ENCODE results near the gene SYT3. TPM values are rescaled to one million over a fixed set of nuclear protein-coding genes. Genes with fewer than 3 reads are reported as not detected.

The SYT3 gene
- total and polyA plus RNA-seq, 7 donors = 0.07 to 0.26 (median 0.12) TPM; not detected in 4

DNA sequence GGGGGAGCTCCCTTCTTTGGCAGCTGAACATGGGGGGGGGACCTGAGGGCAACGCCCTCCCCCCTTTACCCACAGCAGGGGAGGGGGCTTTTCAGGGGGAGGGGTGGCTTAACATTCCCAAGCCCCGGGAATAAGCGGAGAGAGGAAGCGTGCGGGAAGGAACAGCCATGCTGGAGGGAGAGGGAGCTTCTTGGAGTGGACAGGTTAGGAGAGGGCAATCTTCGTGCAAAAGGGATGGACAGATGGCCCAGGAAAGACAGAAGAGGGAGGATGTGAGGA lies 20.3 kb upstream of the SYT3 start:
- TF ChIP-seq, protein P1, sequence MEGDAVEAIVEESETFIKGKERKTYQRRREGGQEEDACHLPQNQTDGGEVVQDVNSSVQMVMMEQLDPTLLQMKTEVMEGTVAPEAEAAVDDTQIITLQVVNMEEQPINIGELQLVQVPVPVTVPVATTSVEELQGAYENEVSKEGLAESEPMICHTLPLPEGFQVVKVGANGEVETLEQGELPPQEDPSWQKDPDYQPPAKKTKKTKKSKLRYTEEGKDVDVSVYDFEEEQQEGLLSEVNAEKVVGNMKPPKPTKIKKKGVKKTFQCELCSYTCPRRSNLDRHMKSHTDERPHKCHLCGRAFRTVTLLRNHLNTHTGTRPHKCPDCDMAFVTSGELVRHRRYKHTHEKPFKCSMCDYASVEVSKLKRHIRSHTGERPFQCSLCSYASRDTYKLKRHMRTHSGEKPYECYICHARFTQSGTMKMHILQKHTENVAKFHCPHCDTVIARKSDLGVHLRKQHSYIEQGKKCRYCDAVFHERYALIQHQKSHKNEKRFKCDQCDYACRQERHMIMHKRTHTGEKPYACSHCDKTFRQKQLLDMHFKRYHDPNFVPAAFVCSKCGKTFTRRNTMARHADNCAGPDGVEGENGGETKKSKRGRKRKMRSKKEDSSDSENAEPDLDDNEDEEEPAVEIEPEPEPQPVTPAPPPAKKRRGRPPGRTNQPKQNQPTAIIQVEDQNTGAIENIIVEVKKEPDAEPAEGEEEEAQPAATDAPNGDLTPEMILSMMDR (IDR thresholded peaks at IDR 0.05) = no peak
- Histone ChIP-seq H3K36me3 (ENCODE audit: insufficient read depth in 1 of 2, low read depth in 1 of 2) (no peaks in the 10 kb centered on the region), H3K27ac (no peak overlapping the region), H3K27me3 (ENCODE audit: insufficient read depth in 3 of 3, low read length in 2 of 3) (peaks cover 0 to 61% (median 21%) of the 10 kb centered on the region in 3 donors), H3K4me3 (no peak overlapping the region), H3K9me3 (no peaks in the 10 kb centered on the region), H3K4me1 (no peaks in the 10 kb centered on the region)
- DNase-seq (no peak), ATAC-seq (no peak)
- WGBS, 3 donors = 7 to 17% (median 16%) methylated on average over 5 to 6 of the region's 6 CpGs
- intact Hi-C loops (cut with DNase I) = no loop called here

DNA sequence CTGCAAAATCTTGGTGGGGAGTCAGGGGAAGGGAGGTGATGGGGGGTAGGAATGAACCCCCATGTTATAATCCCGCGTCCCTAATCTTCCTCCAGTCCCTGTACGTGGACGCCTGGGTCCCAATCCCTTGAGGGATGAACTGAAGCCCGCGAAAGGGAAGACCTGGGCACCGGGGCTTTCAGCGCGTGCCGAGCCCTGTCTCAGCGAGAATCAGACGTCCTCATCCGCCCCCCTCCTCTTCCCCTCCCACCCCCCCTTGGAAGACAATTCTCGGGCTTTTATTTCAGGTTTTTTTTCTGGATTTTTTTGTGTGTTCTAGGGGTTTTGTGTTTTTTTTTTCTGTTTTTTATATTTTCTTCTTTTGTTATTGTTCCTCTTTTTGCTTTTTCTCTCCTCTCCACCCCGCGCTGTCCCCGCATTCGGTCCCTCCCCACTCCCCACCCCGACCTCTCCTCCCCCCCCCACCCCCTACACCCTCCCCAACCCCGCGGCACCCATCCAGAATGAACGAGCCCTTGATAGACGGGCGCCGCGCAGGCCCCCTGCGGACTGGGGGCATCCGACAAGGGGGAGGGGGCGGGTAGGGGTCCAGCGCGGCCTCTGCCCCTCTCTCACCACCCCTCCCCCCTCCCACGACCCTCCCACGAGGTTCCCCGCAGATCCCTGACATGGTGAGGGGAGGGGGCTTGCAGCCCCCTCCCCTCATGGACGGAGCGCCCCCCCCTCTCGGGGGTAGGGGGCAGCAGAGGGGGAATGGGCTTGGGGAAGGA lies 19.8 kb upstream of the SYT3 start:
- intact Hi-C loops (cut with DNase I) = no loop called here
- peaks cover 0 to 61% (median 21%) of the 10 kb centered on the region in 3 donors for H3K27me3 ChIP-seq (ENCODE audit: insufficient read depth in 3 of 3, low read length in 2 of 3)
- H3K9me3 ChIP-seq = no peaks in the 10 kb centered on the region
- TF ChIP-seq, protein P1 (IDR thresholded peaks at IDR 0.05) = no peak
- DNase-seq (no peak), ATAC-seq (no peak)
- no peaks in the 10 kb centered on the region for H3K4me1 ChIP-seq
- no peak overlapping the region for H3K27ac ChIP-seq
- no peak overlapping the region for H3K4me3 ChIP-seq
- no peaks in the 10 kb centered on the region for H3K36me3 ChIP-seq (ENCODE audit: insufficient read depth in 1 of 2, low read depth in 1 of 2)
- 0 to 2% (median 1%) methylated on average over 19 to 37 of the region's 37 CpGs for WGBS, 3 donors

DNA sequence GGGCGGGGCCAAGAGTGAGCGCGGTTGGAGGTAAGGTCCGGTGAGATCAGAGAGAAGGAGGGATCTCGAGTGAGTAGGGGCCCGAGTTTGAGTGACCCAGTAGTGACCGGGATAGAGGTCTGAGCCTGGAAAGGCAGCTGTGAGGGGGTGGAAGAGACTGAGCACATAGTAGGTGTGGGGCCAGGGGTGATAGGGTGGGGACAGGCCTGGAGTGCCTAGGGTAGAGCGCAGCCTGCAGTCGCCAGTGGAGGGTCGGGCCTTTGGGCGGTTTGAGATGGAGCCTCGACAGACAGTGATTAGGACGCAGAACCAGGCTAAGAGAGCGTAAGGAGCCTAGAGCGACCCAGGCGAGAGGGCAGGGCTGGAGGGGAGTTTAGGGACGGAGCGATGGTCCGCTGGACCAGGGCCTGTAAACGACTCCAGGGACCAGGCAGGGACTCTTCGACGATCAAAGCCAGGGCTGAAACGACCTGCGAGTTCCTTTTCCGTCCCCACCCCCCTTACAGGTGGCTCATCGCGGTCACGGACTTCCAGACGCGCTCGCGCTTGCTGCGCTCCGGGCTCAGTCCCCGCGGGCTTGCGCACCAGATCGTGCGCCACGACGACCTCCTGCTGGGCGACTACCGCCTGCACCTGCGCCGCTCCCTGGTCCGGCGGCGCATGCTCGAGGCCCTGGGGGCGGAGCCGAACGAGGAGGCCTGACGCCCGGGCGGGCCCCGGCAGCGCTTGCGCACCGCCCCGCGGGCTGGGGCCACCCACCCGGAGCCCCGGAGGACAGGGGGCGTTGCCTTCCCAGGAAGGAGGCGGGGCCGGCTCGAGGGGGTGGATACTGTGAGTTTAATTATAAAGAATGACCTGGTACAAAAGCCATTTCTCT lies 19.0 kb upstream of the SYT3 start:
- Histone ChIP-seq H3K27ac (no peak overlapping the region), H3K4me3 (peak overlapping the region; percentile 28), H3K4me1 (no peaks in the 10 kb centered on the region), H3K36me3 (ENCODE audit: insufficient read depth in 1 of 2, low read depth in 1 of 2) (no peaks in the 10 kb centered on the region), H3K27me3 (ENCODE audit: insufficient read depth in 3 of 3, low read length in 2 of 3) (peaks cover 0 to 61% (median 21%) of the 10 kb centered on the region in 3 donors), H3K9me3 (no peaks in the 10 kb centered on the region)
- TF ChIP-seq, protein P1 (IDR thresholded peaks at IDR 0.05) = no peak
- 1 to 2% (median 1%) methylated on average over 58 to 67 of the region's 67 CpGs for WGBS, 3 donors
- ATAC-seq (peak in 3 of 4 donors; percentile 34 to 64 (median 43)), DNase-seq (peak; percentile 49 to 60)
- intact Hi-C loops (cut with DNase I) = no loop called here

DNA sequence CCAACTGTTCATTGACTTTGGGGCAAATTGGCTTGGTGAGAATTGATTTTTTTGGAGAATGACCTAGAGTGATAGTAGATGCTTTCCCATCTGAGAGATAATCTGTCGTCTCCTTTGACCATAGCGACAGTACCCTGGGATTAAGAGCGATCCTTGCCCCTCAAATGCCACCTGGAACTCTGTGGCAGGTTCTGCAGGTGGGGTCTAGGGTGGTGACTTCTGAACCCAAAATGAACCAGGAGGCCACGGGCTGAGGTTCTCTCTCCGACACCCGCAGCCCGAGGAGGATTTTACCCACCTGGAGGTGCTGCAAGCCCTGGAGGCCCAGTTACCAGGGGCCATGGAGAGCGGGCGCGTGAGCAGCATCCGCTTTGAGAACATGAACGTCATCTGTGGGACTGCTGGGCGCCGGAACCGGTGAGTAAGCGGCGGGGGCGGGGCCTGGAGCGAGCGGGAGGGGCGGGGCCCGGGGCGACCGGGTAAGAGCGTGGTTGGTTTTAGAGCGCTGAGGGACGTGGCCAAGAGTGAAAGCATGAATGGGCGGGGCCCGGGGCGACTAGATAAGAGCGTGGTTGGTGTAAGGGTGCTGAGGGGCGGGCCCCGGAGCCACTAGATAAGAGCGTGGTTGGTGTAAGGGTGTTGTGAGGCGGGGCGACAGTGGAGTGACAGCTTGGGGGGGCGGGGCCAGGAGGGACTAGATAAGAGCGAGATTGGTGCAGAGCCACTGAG lies 18.2 kb upstream of the SYT3 start:
- intact Hi-C loops (cut with DNase I) = no loop called here
- no peaks in the 10 kb centered on the region for H3K9me3 ChIP-seq
- peak; percentile 82 for DNase-seq
- H3K4me3 ChIP-seq = no peak overlapping the region
- no peaks in the 10 kb centered on the region for H3K36me3 ChIP-seq (ENCODE audit: insufficient read depth in 1 of 2, low read depth in 1 of 2)
- TF ChIP-seq, protein P1 (IDR thresholded peaks at IDR 0.05) = no peak
- ATAC-seq = peak; percentile 72 to 89 (median 80)
- H3K27me3 ChIP-seq (ENCODE audit: insufficient read depth in 3 of 3, low read length in 2 of 3) = peaks cover 0 to 56% (median 17%) of the 10 kb centered on the region in 3 donors
- no peaks in the 10 kb centered on the region for H3K4me1 ChIP-seq
- no peak overlapping the region for H3K27ac ChIP-seq
- 1 to 3% (median 1%) methylated on average over 38 of the region's 38 CpGs for WGBS, 3 donors
